A549 (cell line): ENCODE data around the gene KLF2. TPM values are rescaled to one million over a fixed set of nuclear protein-coding genes. Genes with fewer than 3 reads are reported as not detected.
"Not testable (repeated sequence)": the region's sequence is repeated elsewhere in the genome, so short reads cannot be mapped to it uniquely, and the experiment has no call there.

Experiments
- ATAC-seq, 2 experiments: fragments of 200-7000 bp in 1 of 2; fragments of >200 bp in 1 of 2; cut with Nextera tagmentation in 1 of 2; cut with Tn5 transposase in 1 of 2; 3 replicates each; pipeline versions ENCODE4 v1.8.0 to v1.9.1; 2018 to 2020; ENCODE audit warnings: mild to moderate bottlenecking in 1 of 2, moderate library complexity in 1 of 2
- CTCF ChIA-PET: fragments of 300-600 bp; sonication (Branson Sonifier 250); formaldehyde crosslinking; extraction: SDS; loops from one replicate; lab custom pipeline; 2021; ENCODE audit warnings: antibody characterized with exemption, inconsistent platforms; lab: Yijun Ruan, JAX
- POLR2A ChIA-PET: fragments of 350-600 bp; formaldehyde crosslinking; extraction: SDS; loops from one replicate; lab custom pipeline; 2021; ENCODE audit warnings: antibody characterized with exemption, inconsistent platforms; lab: Yijun Ruan, JAX
- DNase-seq, 2 experiments: peaks; one replicate each; pipeline versions ENCODE4 v3.0.0 to v3.0.0-alpha.2; 2011 to 2016; ENCODE audit warnings: low read depth in 1 of 2, low spot score in 1 of 2
- FAIRE-seq: peaks from 2 replicates; lab custom pipeline; 2011; peaks lifted over from hg19 to GRCh38; lab: Jason Lieb, UNC
- H3K27ac ChIP-seq, 2 experiments: fragments of >200 bp; sonication (Bioruptor Twin); formaldehyde crosslinking; 3 replicates each; pipeline ENCODE4 v1.5.1; 2016 to 2017
- H3K4me1 ChIP-seq: fragments of >200 bp; sonication (Bioruptor Twin); formaldehyde crosslinking; 3 replicates; pipeline ENCODE4 v1.6.1; 2016
- H3K4me2 ChIP-seq: fragments of >200 bp; sonication (Bioruptor Twin); formaldehyde crosslinking; 3 replicates; pipeline ENCODE4 v1.6.1; 2016
- H3K4me3 ChIP-seq: fragments of >200 bp; sonication (Bioruptor Twin); formaldehyde crosslinking; 3 replicates; pipeline ENCODE4 v1.5.1; 2016
- H3K9me3 ChIP-seq: fragments of >200 bp; sonication (Bioruptor Twin); formaldehyde crosslinking; 3 replicates; pipeline ENCODE4 v1.6.1; 2016
- CBX2 ChIP-seq: fragments of 200-600 bp; sonication (generic); IDR thresholded peaks from 2 replicates; pipeline ENCODE4 v1.6.1; 2016; ENCODE audit warnings: low read depth, mild to moderate bottlenecking, borderline replicate concordance
- E2F6 ChIP-seq: IDR thresholded peaks from 2 replicates; pipeline ENCODE4 v1.6.1; 2012; ENCODE audit warnings: low read depth, borderline replicate concordance
- EHF ChIP-seq: fragments of 250-450 bp; sonication (Bioruptor Pico); IDR thresholded peaks from 2 replicates; pipeline ENCODE4 v1.5.0; 2020; ENCODE audit warnings: mild to moderate bottlenecking
- EHMT2 ChIP-seq: fragments of 200-600 bp; sonication (generic); IDR thresholded peaks from 2 replicates; pipeline ENCODE4 v1.6.1; 2016; ENCODE audit warnings: antibody characterized with exemption, low read depth, mild to moderate bottlenecking, moderate library complexity
- EP300 ChIP-seq, 2 experiments: fragments of >200 bp; sonication (Bioruptor Twin); formaldehyde crosslinking; IDR thresholded peaks; 2 replicates in 1 of 2; 3 replicates in 1 of 2; pipeline ENCODE4 v1.6.1; 2016 to 2017
- ESRRA ChIP-seq: fragments of 150-350 bp; IDR thresholded peaks from 2 replicates; pipeline ENCODE4 v1.6.1; 2014; ENCODE audit warnings: mild to moderate bottlenecking, low read length, borderline replicate concordance
- FOSL2 ChIP-seq, 2 experiments: fragments of 450-650 bp in 1 of 2; fragments of >200 bp in 1 of 2; sonication (Bioruptor Twin) in 1 of 2; formaldehyde crosslinking; IDR thresholded peaks; 2 replicates each; pipeline versions ENCODE4 v1.5.0 to v1.6.1; 2016 to 2020; ENCODE audit warnings: mild to moderate bottlenecking in 1 of 2, moderate library complexity in 1 of 2
- GATA3 ChIP-seq: IDR thresholded peaks from 2 replicates; pipeline ENCODE4 v1.6.1; 2012; ENCODE audit warnings: borderline replicate concordance
- HDAC2 ChIP-seq: fragments of 200-600 bp; sonication (generic); IDR thresholded peaks from 2 replicates; pipeline ENCODE4 v1.6.1; 2016
- HES2 ChIP-seq: fragments of >200 bp; sonication (Bioruptor Twin); formaldehyde crosslinking; IDR thresholded peaks from 2 replicates; pipeline ENCODE4 v1.6.1; 2016
- HMGXB4 ChIP-seq: fragments of 250-450 bp; sonication (Bioruptor Pico); IDR thresholded peaks from 2 replicates; pipeline ENCODE4 v1.5.0; 2021; ENCODE audit warnings: mild to moderate bottlenecking, moderate library complexity, borderline replicate concordance
- HOXB13 ChIP-seq: fragments of 250-450 bp; sonication (Bioruptor Pico); IDR thresholded peaks from 2 replicates; pipeline ENCODE4 v1.5.0; 2020; ENCODE audit warnings: low read depth, mild to moderate bottlenecking, moderate library complexity
- HOXB5 ChIP-seq: fragments of 250-450 bp; sonication (Bioruptor Pico); IDR thresholded peaks from 2 replicates; pipeline ENCODE4 v1.5.0; 2020; ENCODE audit warnings: mild to moderate bottlenecking, moderate library complexity
- JUNB ChIP-seq: fragments of >200 bp; sonication (Bioruptor Twin); formaldehyde crosslinking; IDR thresholded peaks from 2 replicates; pipeline ENCODE4 v1.6.1; 2016
- KDM1A ChIP-seq: fragments of 200-600 bp; sonication (generic); IDR thresholded peaks from 2 replicates; pipeline ENCODE4 v1.6.1; 2016; ENCODE audit warnings: low read depth, mild to moderate bottlenecking
- MAFK ChIP-seq: fragments of 450-650 bp; IDR thresholded peaks from 2 replicates; pipeline ENCODE4 v1.6.1; 2014; ENCODE audit not compliant: partially characterized antibody
- NPAS2 ChIP-seq: fragments of 250-450 bp; sonication (Bioruptor Pico); IDR thresholded peaks from 2 replicates; pipeline ENCODE4 v1.8.0; 2022; ENCODE audit warnings: mild to moderate bottlenecking, moderate library complexity, borderline replicate concordance
- POLR2A ChIP-seq: IDR thresholded peaks from 2 replicates; pipeline ENCODE4 v1.6.1; 2012; ENCODE audit warnings: mild to moderate bottlenecking, low read length
- POLR2AphosphoS2 ChIP-seq: conservative IDR thresholded peaks from 2 replicates; pipeline ENCODE4 v1.6.1; 2012; ENCODE audit warnings: low read length, improper control_type of control experiment, inconsistent platforms
- RAD21 ChIP-seq, 2 experiments: fragments of >200 bp in 1 of 2; sonication (Bioruptor Twin) in 1 of 2; formaldehyde crosslinking in 1 of 2; IDR thresholded peaks in 1 of 2; conservative IDR thresholded peaks in 1 of 2; 2 replicates in 1 of 2; 3 replicates in 1 of 2; pipeline ENCODE4 v1.6.1; 2012 to 2018; ENCODE audit warnings: inconsistent platforms in 1 of 2
- RARB ChIP-seq: fragments of 250-450 bp; sonication (Bioruptor Pico); IDR thresholded peaks from 2 replicates; pipeline ENCODE4 v1.8.0; 2021; ENCODE audit warnings: mild to moderate bottlenecking, moderate library complexity
- RFX5 ChIP-seq: fragments of 450-650 bp; IDR thresholded peaks from 2 replicates; pipeline ENCODE4 v1.7.1; 2014; ENCODE audit warnings: antibody characterized with exemption, mild to moderate bottlenecking, moderate library complexity
- SREBF2 ChIP-seq: fragments of 450-650 bp; IDR thresholded peaks from 2 replicates; pipeline ENCODE4 v1.6.1; 2014; ENCODE audit warnings: mild to moderate bottlenecking, moderate library complexity
- TFCP2L1 ChIP-seq: fragments of 250-450 bp; sonication (Bioruptor Pico); IDR thresholded peaks from 2 replicates; pipeline ENCODE4 v1.5.0; 2021; ENCODE audit warnings: mild to moderate bottlenecking
- USF2 ChIP-seq: fragments of 450-650 bp; IDR thresholded peaks from 2 replicates; pipeline ENCODE4 v1.6.1; 2014; ENCODE audit warnings: antibody characterized with exemption
- ZNF302 ChIP-seq: fragments of 250-450 bp; sonication (Bioruptor Pico); IDR thresholded peaks from 2 replicates; pipeline ENCODE4 v1.9.0; 2021; ENCODE audit warnings: inconsistent platforms, mild to moderate bottlenecking, moderate library complexity
- WGBS: methylation state at CpG from one replicate; pipeline ENCODE4 v1.1.6; 2017; ENCODE audit errors: missing lambda C conversion rate; 5-methylcytosine and 5-hydroxymethylcytosine counted together
- polyA plus RNA-seq, 4 experiments: library from polyadenylated mRNA; depleted of rRNA in 3 of 4; stranded (reverse); fragments of >200 nt; fragmentation: RNase III in 1 of 4; extraction: RNeasy Plus Mini Kit Qiagen cat#74134 plus additional on column Dnase treatment in 1 of 4; gene quantifications; 2 replicates in 3 of 4; 3 replicates in 1 of 4; pipeline ENCODE4 v1.2.3, GENCODE V29; 2011 to 2017

Gene KLF2
- polyA plus RNA-seq, 2 of the 4 experiments (the other 2 are of a cell fraction), result 3.4 to 6.9 TPM

- H3K4me2 ChIP-seq, POLR2A ChIA-PET, H3K4me1 ChIP-seq, FAIRE-seq, H3K4me3 ChIP-seq, H3K9me3 ChIP-seq, H3K27ac ChIP-seq, DNase-seq, ATAC-seq: not testable (repeated sequence)
- CTCF ChIA-PET, result interaction anchor here (0.6 to 2.6 kb wide), 3 partner anchors 12 to 99 kb away, joined by 3 to 11 read pairs (median 3); no protein-coding TSS in a partner anchor
- WGBS, result 70% methylated on average over 4 of the region's 4 CpGs
Observed at GRCh38 chr19:16347099-16347498, 22.5 kb downstream of the KLF2 start.

GRCh38 chr19:16347706-16348105, 23.1 kb downstream of the KLF2 start:
- POLR2A ChIA-PET, result no interaction called here
- FAIRE-seq (no peak), DNase-seq (no peak), ATAC-seq (no peak)
- Histone ChIP-seq H3K4me1 (0 out of 3 replicates have a peak, but pooled peaks cover 7% of the 10 kb centered on the region), H3K4me2 (no peak overlapping the region), H3K4me3 (no peak overlapping the region), H3K9me3 (no peaks in the 10 kb centered on the region), H3K27ac (no peak overlapping the region)
- CTCF ChIA-PET, result interaction anchor here (0.6 kb wide), 1 partner anchor 80 kb away, joined by 3 read pairs; no protein-coding TSS in a partner anchor
- TF ChIP-seq TFCP2L1 (CRISPR knock-in tag) (no peak), HOXB13 (no peak), SREBF2 (no peak), NPAS2 (CRISPR knock-in tag) (no peak), KDM1A (no peak), ZNF302 (CRISPR knock-in tag) (no peak), POLR2AphosphoS2 (no peak), HDAC2 (no peak), RFX5 (no peak), GATA3 (no peak)
- WGBS, result 87% methylated on average over 6 of the region's 6 CpGs

- no peak for TF ChIP-seq EHF
- TF ChIP-seq NPAS2 (CRISPR knock-in tag), result no peak
- TF ChIP-seq TFCP2L1 (CRISPR knock-in tag), result no peak
- TF ChIP-seq JUNB, result no peak
- TF ChIP-seq HMGXB4 (CRISPR knock-in tag), result no peak
- TF ChIP-seq FOSL2 (IDR thresholded peaks at IDR 0.05), result no peak
- no peak for TF ChIP-seq FOSL2 (CRISPR knock-in tag; IDR thresholded peaks at IDR 0.05)
- no peak for TF ChIP-seq HOXB5 (CRISPR knock-in tag)
- no peak for TF ChIP-seq HOXB13
- TF ChIP-seq HDAC2, result no peak
- TF ChIP-seq CBX2, result no peak
- TF ChIP-seq HES2, result no peak
- TF ChIP-seq POLR2A, result no peak
- no peak for TF ChIP-seq E2F6
- TF ChIP-seq EHMT2, result no peak
- TF ChIP-seq RAD21 (conservative IDR thresholded peaks at IDR 0.05 in 1 of 2, IDR thresholded peaks at IDR 0.05 in 1 of 2), result no peak
- TF ChIP-seq EP300 (IDR thresholded peaks at IDR 0.05), result no peak
- no peak for TF ChIP-seq RARB (CRISPR knock-in tag)
- TF ChIP-seq MAFK, result no peak
- TF ChIP-seq USF2, result no peak
- no peak for TF ChIP-seq ESRRA
- TF ChIP-seq, all 56 proteins: peak for 0
- no peak for FAIRE-seq
- H3K27ac ChIP-seq, result no peak overlapping the region
Observed at GRCh38 chr19:16349551-16350152, 25.0 kb downstream of the KLF2 start.

More at GRCh38 chr19:16349551-16350152, 25.0 kb downstream of the KLF2 start:
- 81% methylated on average over 13 of the region's 13 CpGs for WGBS
- ATAC-seq (no peak), DNase-seq (no peak)
- CTCF ChIA-PET, result no interaction called here
- Histone ChIP-seq H3K9me3 (no peaks in the 10 kb centered on the region), H3K4me2 (no peak overlapping the region), H3K4me3 (no peak overlapping the region), H3K4me1 (0 out of 3 replicates have a peak, but pooled peaks cover 7% of the 10 kb centered on the region)
- POLR2A ChIA-PET, result no interaction called here
